SJSA1 (cell line): Measurements from ENCODE around the gene OR6J1. TPM values are rescaled to one million over a fixed set of nuclear protein-coding genes. Genes with fewer than 3 reads are reported as not detected.
"Not testable (repeated sequence)": the region's sequence is repeated elsewhere in the genome, so short reads cannot be mapped to it uniquely, and the experiment has no call there.

Source experiments
- DNase-seq, 2 experiments: peaks; one replicate each; pipeline ENCODE4 v3.0.0-alpha.2; 2015 to 2020; ENCODE audit warnings: low spot score in 2 of 2, low read depth in 1 of 2
- H3K27ac ChIP-seq: fragments of 250-450 bp; sonication (Bioruptor Pico); 2 replicates; pipeline ENCODE4 v1.5.1; 2020; ENCODE audit warnings: mild to moderate bottlenecking, moderate library complexity
- H3K27me3 ChIP-seq: fragments of 250-450 bp; sonication (Bioruptor Pico); replicated peaks from 2 replicates; pipeline ENCODE4 v1.5.1; 2020; ENCODE audit warnings: mild to moderate bottlenecking, moderate library complexity
- H3K36me3 ChIP-seq: fragments of 250-450 bp; sonication (Bioruptor Pico); 2 replicates; pipeline ENCODE4 v1.5.1; 2020; ENCODE audit warnings: mild to moderate bottlenecking
- H3K4me1 ChIP-seq: fragments of 250-450 bp; sonication (Bioruptor Pico); replicated peaks from 2 replicates; pipeline ENCODE4 v1.6.1; 2021; ENCODE audit warnings: mild to moderate bottlenecking
- H3K4me3 ChIP-seq: fragments of 250-450 bp; sonication (Bioruptor Pico); 2 replicates; pipeline ENCODE4 v1.5.1; 2020; ENCODE audit warnings: mild to moderate bottlenecking
- H3K9me3 ChIP-seq: fragments of 250-450 bp; sonication (Bioruptor Pico); replicated peaks from 2 replicates; pipeline ENCODE4 v1.5.1; 2020; ENCODE audit warnings: mild to moderate bottlenecking
- total RNA-seq: library from RNA; depleted of rRNA; stranded (reverse); fragments of >200 nt; shearing (Covaris generic); gene quantifications from 2 replicates; pipeline ENCODE4 v1.2.3, GENCODE V29; 2014; rRNA removed

OR6J1 gene
- total RNA-seq: not detected in 2 replicates

DNA sequence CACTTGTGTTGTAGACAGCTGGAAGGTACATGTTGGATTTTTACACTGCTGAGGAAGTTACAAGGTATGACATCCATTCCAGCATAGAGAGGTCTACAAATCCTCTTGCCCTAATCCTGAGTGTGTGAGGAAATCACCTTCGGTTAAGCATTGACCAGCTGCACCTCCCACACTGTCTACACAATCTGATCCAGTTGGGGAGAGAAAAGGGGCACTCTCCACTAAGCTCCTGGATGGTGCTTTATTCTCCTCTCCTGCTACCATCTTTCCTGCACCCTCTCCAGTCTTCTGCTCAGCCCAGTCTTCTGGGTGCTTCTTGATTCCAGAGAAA lies at the start of gene OR6J1:
Gene OR6J1, minus strand, starts transcription at position 48 of the 331 bp plus-strand sequence. CDS start 9,541 bp downstream, outside the sequence.
- Histone ChIP-seq H3K4me1 (no peaks in the 10 kb centered on the region), H3K9me3 (no peaks in the 10 kb centered on the region; the same call in 1 of the 2 replicates), H3K4me3 (no peak within 1 kb of the TSS), H3K27me3 (no peaks in the 10 kb centered on the region), H3K27ac (no peak within 1 kb of the TSS), H3K36me3 (no peaks in the 10 kb centered on the region)
- DNase-seq: no peak

DNA sequence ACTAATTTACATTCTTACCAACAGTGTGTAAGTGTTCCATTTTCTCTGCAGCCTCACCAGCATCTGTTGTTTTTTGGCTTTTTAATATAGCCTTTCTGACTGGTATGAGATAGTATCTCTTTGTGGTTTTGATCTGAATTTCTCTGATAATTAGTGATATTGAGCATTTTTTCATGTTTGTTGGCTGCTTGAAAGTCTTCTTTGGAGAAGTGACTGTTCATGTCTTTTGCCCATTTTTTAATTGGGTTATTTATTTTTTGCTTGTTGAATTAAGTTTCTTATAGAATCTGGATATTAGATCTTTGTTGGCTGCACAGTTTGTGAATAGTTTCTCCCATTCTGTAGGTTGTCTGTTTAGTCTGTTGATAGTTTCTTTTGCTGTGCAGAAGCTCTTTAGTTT lies 48.0 kb upstream of the OR6J1 start:
- no peak for DNase-seq
- no peaks in the 10 kb centered on the region for H3K27me3 ChIP-seq
- no peak overlapping the region for H3K4me3 ChIP-seq
- H3K9me3 ChIP-seq: no peaks in the 10 kb centered on the region; the same call in 1 of the 2 replicates
- peaks cover 15% of the 10 kb centered on the region for H3K4me1 ChIP-seq
- H3K36me3 ChIP-seq: no peaks in the 10 kb centered on the region
- no peak overlapping the region for H3K27ac ChIP-seq

DNA sequence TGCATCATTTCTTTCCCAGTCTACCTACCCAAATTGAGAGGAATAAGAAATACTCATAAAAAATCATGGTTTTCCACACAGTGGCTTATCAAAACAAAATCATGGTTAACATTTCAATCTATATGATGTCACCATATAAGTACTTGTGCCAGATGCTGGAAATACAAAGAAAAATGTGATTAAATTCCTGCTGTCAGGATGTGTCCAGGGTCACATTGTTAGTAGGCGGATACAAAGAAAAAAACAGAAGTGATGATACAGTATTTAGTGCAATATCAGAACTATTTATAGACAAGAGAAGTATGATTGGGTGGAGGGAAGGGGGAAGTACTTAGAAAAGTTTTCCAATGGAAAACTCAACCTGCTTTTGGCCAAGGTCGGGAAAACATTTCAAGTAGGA lies 47.0 kb upstream of the OR6J1 start:
- DNase-seq: no peak
- H3K4me3 ChIP-seq: no peak overlapping the region
- no peaks in the 10 kb centered on the region for H3K27me3 ChIP-seq
- H3K36me3 ChIP-seq: no peaks in the 10 kb centered on the region
- peaks cover 15% of the 10 kb centered on the region for H3K4me1 ChIP-seq
- H3K27ac ChIP-seq: no peak overlapping the region
- H3K9me3 ChIP-seq: no peaks in the 10 kb centered on the region; the same call in 1 of the 2 replicates

DNA sequence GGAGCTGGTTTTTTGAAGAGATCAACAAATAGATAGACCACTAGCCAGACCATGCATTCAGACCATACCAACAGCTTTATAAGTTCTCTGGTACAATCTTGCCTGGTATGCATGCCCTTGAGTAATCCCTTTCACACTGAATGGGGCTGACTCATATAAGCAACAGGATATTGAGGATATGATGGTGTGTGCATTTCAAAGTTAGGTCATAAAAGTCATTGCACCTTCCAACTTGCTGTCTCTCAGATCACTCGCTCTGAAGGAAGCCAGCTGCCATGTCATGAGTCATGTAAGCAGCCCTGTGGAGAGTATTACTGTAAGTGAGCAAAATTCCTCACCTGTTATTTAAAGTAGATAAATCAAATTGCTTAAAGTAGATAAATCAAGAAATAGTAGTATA lies 45.0 kb upstream of the OR6J1 start:
- peak in 1 of 2 experiments; percentile 41 for DNase-seq
- H3K27ac ChIP-seq: no peak overlapping the region
- no peaks in the 10 kb centered on the region; the same call in 1 of the 2 replicates for H3K9me3 ChIP-seq
- H3K27me3 ChIP-seq: no peaks in the 10 kb centered on the region
- H3K4me3 ChIP-seq: no peak overlapping the region
- no peaks in the 10 kb centered on the region for H3K36me3 ChIP-seq
- peaks cover 15% of the 10 kb centered on the region for H3K4me1 ChIP-seq

DNA sequence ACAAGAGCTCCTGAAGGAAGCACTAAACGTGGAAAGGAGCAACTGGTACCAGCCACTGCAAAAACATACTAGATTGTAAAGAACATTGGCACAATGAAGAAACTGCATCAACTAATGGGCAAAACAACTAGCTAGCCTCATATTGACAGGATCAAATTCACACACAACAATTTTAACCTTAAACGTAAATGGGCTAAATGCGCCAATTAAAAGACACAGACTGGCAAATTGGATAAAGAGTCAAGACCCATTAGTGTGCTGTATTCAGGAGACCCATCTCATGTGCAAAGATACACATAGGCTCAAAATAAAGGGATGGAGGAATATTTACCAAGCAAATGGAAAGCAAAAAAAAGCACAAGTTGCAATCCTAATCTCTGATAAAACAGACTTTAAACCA lies 43.8 kb upstream of the OR6J1 start:
- DNase-seq, H3K36me3 ChIP-seq, H3K4me3 ChIP-seq, H3K27me3 ChIP-seq, H3K27ac ChIP-seq, H3K9me3 ChIP-seq: not testable (repeated sequence)
- H3K4me1 ChIP-seq: peaks cover 15% of the 10 kb centered on the region

DNA sequence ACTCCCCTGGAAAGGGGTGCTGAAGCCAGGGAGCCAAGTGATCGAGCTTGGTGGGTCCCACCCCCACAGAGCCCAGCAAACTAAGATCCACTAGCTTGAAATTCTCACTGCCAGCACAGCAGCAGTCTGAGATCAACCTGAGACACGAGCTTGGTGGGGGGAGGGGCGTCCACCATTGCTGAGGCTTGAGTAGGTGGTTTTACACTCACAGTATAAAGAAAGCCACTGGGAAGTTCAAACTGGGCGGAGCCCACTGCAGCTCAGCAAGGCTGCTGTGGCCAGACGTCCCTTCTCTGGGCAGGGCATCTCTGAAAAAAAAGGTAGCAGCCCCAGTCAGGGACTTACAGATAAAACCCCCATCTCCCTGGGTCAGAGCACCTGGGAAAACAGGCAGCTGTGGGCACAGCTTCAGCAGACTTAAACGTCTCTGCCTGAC lies 42.0 kb upstream of the OR6J1 start:
- H3K9me3 ChIP-seq, H3K27me3 ChIP-seq, H3K4me3 ChIP-seq, H3K4me1 ChIP-seq, DNase-seq, H3K27ac ChIP-seq, H3K36me3 ChIP-seq: not testable (repeated sequence)

DNA sequence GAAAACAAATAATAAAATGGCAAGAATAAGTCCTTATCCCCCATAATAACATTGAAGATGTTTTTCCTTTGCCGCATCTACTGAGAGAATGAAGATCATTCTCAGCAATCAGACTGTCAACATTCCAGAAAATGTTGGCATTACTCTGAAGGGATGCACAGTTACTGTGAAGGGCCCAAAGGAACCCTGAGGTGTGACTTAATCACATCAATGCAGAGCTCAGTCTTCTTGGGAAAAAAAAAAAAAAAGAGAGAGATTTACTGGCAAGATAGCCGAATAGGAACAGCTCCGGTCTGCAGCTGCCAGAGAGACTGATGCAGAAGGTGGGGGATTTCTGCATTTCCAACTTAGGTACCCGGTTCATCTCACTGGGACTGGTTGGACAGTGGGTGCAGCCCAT lies 41.3 kb upstream of the OR6J1 start:
- H3K36me3 ChIP-seq: no peaks in the 10 kb centered on the region
- H3K27me3 ChIP-seq: no peaks in the 10 kb centered on the region
- H3K4me3 ChIP-seq: no peak overlapping the region
- no peak overlapping the region for H3K27ac ChIP-seq
- DNase-seq: no peak
- no peaks in the 10 kb centered on the region for H3K9me3 ChIP-seq
- H3K4me1 ChIP-seq: peaks cover under 1% of the 10 kb centered on the region; the same call in 1 of the 2 replicates

DNA sequence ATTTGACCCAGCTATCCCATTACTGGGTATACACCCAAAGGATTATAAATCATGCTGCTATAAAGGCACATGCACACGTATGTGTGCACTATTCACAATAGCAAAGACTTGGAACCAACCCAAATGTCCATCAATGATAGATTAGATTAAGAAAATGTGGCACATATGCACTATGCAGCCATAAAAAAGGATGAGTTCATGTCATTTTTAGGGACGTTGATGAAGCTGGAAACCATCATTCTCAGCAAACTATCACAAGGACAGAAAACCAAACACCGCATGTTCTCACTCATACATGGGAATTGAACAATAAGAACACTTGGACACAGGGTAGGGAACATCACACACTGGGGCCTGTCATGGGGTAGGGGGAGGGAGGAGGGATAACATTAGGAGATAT lies 39.3 kb upstream of the OR6J1 start:
- H3K4me3 ChIP-seq, H3K27me3 ChIP-seq, H3K9me3 ChIP-seq, DNase-seq, H3K4me1 ChIP-seq, H3K36me3 ChIP-seq, H3K27ac ChIP-seq: not testable (repeated sequence)

DNA sequence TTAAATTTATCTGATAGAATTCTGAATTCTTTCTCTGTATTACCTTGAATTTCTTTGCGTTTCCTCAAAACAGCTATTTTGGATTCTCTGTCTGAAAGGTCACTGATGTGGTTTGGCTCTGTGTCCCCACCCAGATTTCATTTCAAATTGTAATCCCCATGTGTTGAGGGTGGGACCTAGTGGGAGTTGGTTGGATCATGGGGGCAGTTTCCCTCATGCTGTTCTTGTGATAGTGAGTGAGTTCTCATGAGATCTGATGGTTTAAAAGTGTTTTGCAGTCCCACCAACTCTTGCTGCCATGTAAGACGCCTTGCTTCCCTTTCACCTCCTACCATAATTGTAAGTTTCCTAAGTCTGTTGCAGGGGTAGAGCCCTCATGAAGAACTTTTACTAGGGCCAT lies 34.1 kb upstream of the OR6J1 start:
- no peaks in the 10 kb centered on the region for H3K9me3 ChIP-seq
- H3K4me3 ChIP-seq: no peak overlapping the region
- DNase-seq: no peak
- no peaks in the 10 kb centered on the region for H3K36me3 ChIP-seq
- no peak overlapping the region for H3K27ac ChIP-seq
- H3K27me3 ChIP-seq: peaks cover 5% of the 10 kb centered on the region; the same call in 1 of the 2 replicates
- H3K4me1 ChIP-seq: no peaks in the 10 kb centered on the region

DNA sequence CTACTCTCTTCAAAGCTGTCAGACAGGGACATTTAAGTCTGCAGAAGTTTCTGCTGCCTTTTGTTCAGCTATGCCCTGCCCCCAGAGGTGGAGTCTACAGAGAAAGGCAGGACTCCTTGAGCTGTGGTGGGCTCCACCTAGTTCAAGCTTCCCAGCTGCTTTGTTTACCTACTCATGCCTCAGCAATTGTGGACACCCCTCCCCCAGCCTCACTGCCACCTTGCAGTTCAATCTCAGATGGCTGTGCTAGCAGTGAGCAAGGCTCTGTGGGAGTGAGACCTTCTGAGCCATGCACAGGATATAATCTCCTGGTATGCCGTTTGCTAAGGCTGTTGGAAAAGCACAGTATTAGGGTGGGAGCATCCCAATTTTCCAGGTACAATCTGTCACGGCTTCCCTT lies 33.4 kb upstream of the OR6J1 start:
- DNase-seq, H3K27ac ChIP-seq, H3K36me3 ChIP-seq, H3K27me3 ChIP-seq, H3K4me3 ChIP-seq, H3K9me3 ChIP-seq, H3K4me1 ChIP-seq: not testable (repeated sequence)

DNA sequence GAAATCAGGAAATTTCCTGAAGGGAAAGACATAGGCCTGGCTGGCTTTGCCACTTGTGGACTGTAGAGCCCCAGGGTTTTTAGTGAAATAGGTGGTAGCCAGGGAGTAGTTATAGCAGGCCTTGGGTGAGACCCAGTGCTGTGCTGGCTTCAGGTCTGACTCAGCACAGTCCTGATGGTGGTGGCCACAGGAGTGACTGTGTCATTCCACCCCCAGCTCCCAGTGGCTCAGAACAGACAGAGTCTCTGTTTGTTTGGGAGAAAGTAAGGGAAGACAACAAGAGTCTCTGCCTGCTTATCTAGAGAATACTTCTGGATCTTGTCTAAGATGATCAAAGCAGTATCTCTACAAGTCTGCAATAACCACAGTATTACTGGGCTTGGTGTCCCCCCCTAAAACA lies 27.5 kb upstream of the OR6J1 start:
- H3K9me3 ChIP-seq: no peaks in the 10 kb centered on the region
- DNase-seq: no peak
- peaks cover under 1% of the 10 kb centered on the region; the same call in 1 of the 2 replicates for H3K27me3 ChIP-seq
- no peaks in the 10 kb centered on the region for H3K36me3 ChIP-seq
- H3K4me3 ChIP-seq: no peak overlapping the region
- no peaks in the 10 kb centered on the region for H3K4me1 ChIP-seq
- H3K27ac ChIP-seq: no peak overlapping the region

DNA sequence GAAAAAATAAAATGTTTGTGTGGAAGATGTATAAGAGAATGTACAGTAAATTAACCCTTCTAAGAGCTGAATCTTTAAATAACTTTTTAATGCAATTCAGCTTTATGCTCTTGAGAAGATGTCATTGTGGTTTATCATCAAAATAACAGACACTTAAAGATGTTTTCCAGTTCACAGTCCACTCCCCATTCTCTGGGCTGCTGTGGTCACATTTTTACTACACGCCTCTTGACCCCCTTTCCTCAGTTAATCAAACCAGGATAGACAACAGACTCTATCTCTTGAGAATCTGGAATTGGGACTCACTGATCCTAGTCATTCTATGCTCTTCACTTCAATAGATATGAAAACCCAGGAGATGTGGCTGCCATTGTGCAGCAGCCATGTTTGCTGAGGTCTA lies 24.7 kb upstream of the OR6J1 start:
- Histone ChIP-seq H3K4me1 (no peaks in the 10 kb centered on the region), H3K9me3 (no peaks in the 10 kb centered on the region), H3K27ac (no peak overlapping the region), H3K27me3 (no peaks in the 10 kb centered on the region), H3K4me3 (no peak overlapping the region), H3K36me3 (no peaks in the 10 kb centered on the region)
- DNase-seq: no peak

DNA sequence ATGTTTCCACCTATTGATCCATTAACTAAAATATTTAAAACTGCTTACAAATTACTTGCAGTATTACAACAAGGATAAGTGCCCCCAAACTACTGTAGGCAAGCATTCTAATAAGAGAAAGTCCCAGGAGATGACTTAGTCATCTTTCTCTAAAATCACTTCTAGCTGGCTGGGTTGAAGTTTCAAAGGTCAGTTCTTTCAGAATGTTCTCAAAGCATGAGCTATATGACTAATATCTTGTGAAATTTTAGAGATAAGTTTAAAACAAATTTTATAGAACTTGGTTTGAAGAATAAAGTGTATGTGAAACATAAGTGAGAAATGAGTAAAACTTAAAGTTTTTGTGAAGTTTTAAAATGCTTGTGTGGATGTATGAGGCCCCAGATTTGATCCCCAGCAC lies 24.3 kb upstream of the OR6J1 start:
- no peak for DNase-seq
- Histone ChIP-seq H3K4me1 (no peaks in the 10 kb centered on the region), H3K9me3 (no peaks in the 10 kb centered on the region), H3K4me3 (no peak overlapping the region), H3K36me3 (no peaks in the 10 kb centered on the region), H3K27me3 (no peaks in the 10 kb centered on the region), H3K27ac (no peak overlapping the region)

DNA sequence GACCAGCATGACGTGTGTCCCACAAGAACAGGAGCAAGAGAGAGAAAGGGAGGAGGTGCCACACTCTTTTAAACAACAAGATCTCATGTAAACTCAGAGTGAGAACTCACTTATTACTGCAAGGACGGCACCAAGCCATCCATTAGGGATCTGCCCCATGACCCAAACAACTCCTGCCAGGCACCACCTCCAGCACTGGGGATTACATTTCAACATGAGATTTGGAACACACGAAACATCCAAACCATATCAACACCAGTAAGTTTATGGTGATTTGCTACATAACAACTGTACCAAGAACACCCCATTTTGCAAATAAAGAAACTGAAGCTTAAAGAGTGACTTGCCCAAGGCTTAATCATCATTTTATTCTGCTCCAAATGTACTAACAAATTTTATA lies 23.7 kb upstream of the OR6J1 start:
- H3K4me3 ChIP-seq: no peak overlapping the region
- no peaks in the 10 kb centered on the region for H3K4me1 ChIP-seq
- no peak overlapping the region for H3K27ac ChIP-seq
- H3K9me3 ChIP-seq: no peaks in the 10 kb centered on the region
- no peaks in the 10 kb centered on the region for H3K36me3 ChIP-seq
- no peaks in the 10 kb centered on the region for H3K27me3 ChIP-seq
- no peak for DNase-seq

DNA sequence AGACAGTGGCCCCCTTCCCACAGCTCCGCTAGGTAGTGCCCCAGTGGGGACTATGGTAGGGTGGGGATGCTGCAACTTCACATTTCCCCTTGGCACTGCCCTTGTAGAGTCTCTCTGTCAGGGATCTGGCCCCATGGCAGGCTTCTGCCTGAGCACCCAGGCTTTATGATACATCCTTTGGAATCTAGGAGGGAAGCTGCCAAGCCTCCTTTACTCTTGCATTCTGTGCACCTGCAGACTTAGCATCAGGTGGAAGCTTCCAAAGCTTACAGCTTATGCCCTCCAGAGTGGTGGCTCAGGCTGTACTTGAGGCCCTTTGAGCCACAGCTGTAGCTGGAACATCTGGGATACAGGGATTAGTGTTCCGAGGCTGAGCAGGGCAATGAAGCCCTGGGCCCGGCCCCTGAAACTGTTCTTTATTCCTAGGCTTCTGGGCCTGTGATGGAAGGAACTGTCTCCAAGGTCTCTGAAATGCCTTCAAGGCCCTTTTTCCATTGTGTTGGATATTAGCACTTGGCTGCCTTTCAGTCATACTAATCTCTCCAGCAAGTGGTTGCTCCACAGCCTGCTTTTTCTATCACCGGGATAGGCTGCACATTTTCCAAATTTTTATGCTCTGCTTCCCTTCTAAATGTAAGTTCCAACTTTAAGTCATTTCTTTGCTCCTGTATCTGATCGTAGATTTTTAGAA lies 22.2 kb upstream of the OR6J1 start:
- DNase-seq: no peak
- H3K9me3 ChIP-seq: no peaks in the 10 kb centered on the region
- H3K27me3 ChIP-seq: no peaks in the 10 kb centered on the region
- H3K4me1 ChIP-seq: no peaks in the 10 kb centered on the region
- no peak overlapping the region for H3K4me3 ChIP-seq
- no peaks in the 10 kb centered on the region for H3K36me3 ChIP-seq
- H3K27ac ChIP-seq: no peak overlapping the region
